Breast epithelium (tissue), 4 donors: ENCODE measurements around the gene ZMIZ1. TPM values are rescaled to one million over a fixed set of nuclear protein-coding genes. Genes with fewer than 3 reads are reported as not detected.

Experiments used
- DNase-seq, 2 donors: peaks; one replicate each; pipeline ENCODE4 v3.0.0-alpha.2; 2019; ENCODE audit warnings: low spot score in 2 of 2
- H3K27ac ChIP-seq, 2 donors: fragments of 200-600 bp; sonication (generic) in 1 of 2; one replicate each; pipeline ENCODE4 v1.5.1; 2016 to 2019; ENCODE audit warnings: mild to moderate bottlenecking in 1 of 2
- H3K27me3 ChIP-seq, 2 donors: fragments of 200-600 bp; sonication (generic) in 1 of 2; one replicate each; pipeline versions ENCODE4 v1.5.1 to v1.6.0; 2017 to 2019; ENCODE audit warnings: control low read depth in 1 of 2, mild to moderate bottlenecking in 1 of 2
- H3K36me3 ChIP-seq: fragments of 200-600 bp; one replicate; pipeline ENCODE4 v1.5.1; 2019
- H3K4me1 ChIP-seq, 2 donors: fragments of 200-600 bp; sonication (generic); one replicate each; pipeline ENCODE4 v1.5.1; 2016 to 2019; ENCODE audit warnings: control low read depth in 1 of 2
- H3K4me3 ChIP-seq, 3 donors: fragments of 200-600 bp; sonication (generic); 1 replicate in 2 of 3; 2 replicates in 1 of 3; pipeline ENCODE4 v1.5.1; 2016 to 2019; ENCODE audit warnings: mild to moderate bottlenecking in 3 of 3, moderate library complexity in 2 of 3
- H3K9me3 ChIP-seq, 2 donors: fragments of 200-600 bp; sonication (generic) in 1 of 2; one replicate each; pipeline ENCODE4 v1.5.1; 2016 to 2019; ENCODE audit warnings: control low read depth in 1 of 2
- CTCF ChIP-seq, 3 donors: fragments of 450-650 bp; IDR thresholded peaks; one replicate each; pipeline ENCODE4 v1.5.1; 2016 to 2017; ENCODE audit warnings: antibody characterized with exemption in 3 of 3, mild to moderate bottlenecking in 3 of 3, moderate library complexity in 3 of 3
- POLR2A ChIP-seq: fragments of 450-650 bp; IDR thresholded peaks from one replicate; pipeline ENCODE4 v1.6.1; 2016; ENCODE audit warnings: antibody characterized with exemption, mild to moderate bottlenecking, moderate library complexity
- POLR2AphosphoS5 ChIP-seq, 3 donors: sonication (generic); formaldehyde crosslinking; IDR thresholded peaks; one replicate each; pipeline ENCODE4 v1.6.1; 2017; ENCODE audit warnings: antibody characterized with exemption in 3 of 3
- intact Hi-C: fragments of 100-400 bp; cut with DNase I; formaldehyde crosslinking; loops from one replicate; pipeline ENCODE4 v1.15.1; 2023; ENCODE audit warnings: low total_unique reads
- total RNA-seq, 3 donors: library from RNA; depleted of rRNA; stranded (reverse); fragments of >200 nt; gene quantifications; one replicate each; pipeline ENCODE4 v1.1.0, GENCODE V29; 2016

The ZMIZ1 gene
- total RNA-seq, 3 donors from 2014 or later, result 34.4 to 63.7 (median 39.8) TPM

- no peak for TF ChIP-seq POLR2AphosphoS5 (IDR thresholded peaks at IDR 0.05)
- TF ChIP-seq CTCF (IDR thresholded peaks at IDR 0.05), result no peak
- no peak for TF ChIP-seq POLR2A
- intact Hi-C loops, result no loop called here
- Histone ChIP-seq H3K36me3 (no peaks in the 10 kb centered on the region), H3K9me3 (no peaks in the 10 kb centered on the region), H3K27ac (no peak overlapping the region), H3K4me3 (no peak overlapping the region), H3K4me1 (no peaks in the 10 kb centered on the region), H3K27me3 (no peaks in the 10 kb centered on the region)
- DNase-seq, result no peak
Observed at GRCh38 chr10:79024296-79024695, 44.5 kb upstream of the ZMIZ1 start.

- no peaks in the 10 kb centered on the region for H3K9me3 ChIP-seq
- H3K4me3 ChIP-seq, result no peak overlapping the region
- H3K36me3 ChIP-seq, result no peaks in the 10 kb centered on the region
- no peaks in the 10 kb centered on the region for H3K27me3 ChIP-seq
- TF ChIP-seq POLR2A (no peak), CTCF (IDR thresholded peaks at IDR 0.05) (no peak), POLR2AphosphoS5 (IDR thresholded peaks at IDR 0.05) (no peak)
- no peak for DNase-seq
- no peak overlapping the region for H3K27ac ChIP-seq
- no peaks in the 10 kb centered on the region for H3K4me1 ChIP-seq
- intact Hi-C loops, result no loop called here
Observed at GRCh38 chr10:79024720-79025198, 44.0 kb upstream of the ZMIZ1 start.

- no peak overlapping the region for H3K27ac ChIP-seq
- no peaks in the 10 kb centered on the region for H3K9me3 ChIP-seq
- no peak overlapping the region for H3K4me3 ChIP-seq
- intact Hi-C loops, result no loop called here
- no peaks in the 10 kb centered on the region for H3K36me3 ChIP-seq
- no peaks in the 10 kb centered on the region for H3K27me3 ChIP-seq
- no peak for TF ChIP-seq CTCF (IDR thresholded peaks at IDR 0.05)
- no peak for TF ChIP-seq POLR2A
- TF ChIP-seq POLR2AphosphoS5 (IDR thresholded peaks at IDR 0.05), result no peak
- no peak for DNase-seq
- H3K4me1 ChIP-seq, result no peaks in the 10 kb centered on the region
Observed at GRCh38 chr10:79025199-79025832, 43.5 kb upstream of the ZMIZ1 start.

GRCh38 chr10:79026341-79026761, 42.4 kb upstream of the ZMIZ1 start:
- H3K9me3 ChIP-seq, result no peaks in the 10 kb centered on the region
- TF ChIP-seq CTCF (IDR thresholded peaks at IDR 0.05) (no peak), POLR2A (no peak), POLR2AphosphoS5 (IDR thresholded peaks at IDR 0.05) (no peak)
- H3K36me3 ChIP-seq, result no peaks in the 10 kb centered on the region
- DNase-seq, result no peak
- no peak overlapping the region for H3K4me3 ChIP-seq
- no peak overlapping the region for H3K27ac ChIP-seq
- intact Hi-C loops, result no loop called here
- no peaks in the 10 kb centered on the region for H3K4me1 ChIP-seq
- H3K27me3 ChIP-seq, result no peaks in the 10 kb centered on the region

GRCh38 chr10:79026806-79027146, 42.0 kb upstream of the ZMIZ1 start:
- no peaks in the 10 kb centered on the region for H3K27me3 ChIP-seq
- H3K27ac ChIP-seq, result no peak overlapping the region
- no peak for DNase-seq
- no peaks in the 10 kb centered on the region for H3K4me1 ChIP-seq
- H3K4me3 ChIP-seq, result no peak overlapping the region
- TF ChIP-seq POLR2AphosphoS5 (IDR thresholded peaks at IDR 0.05) (no peak), CTCF (IDR thresholded peaks at IDR 0.05) (no peak), POLR2A (no peak)
- no peaks in the 10 kb centered on the region for H3K36me3 ChIP-seq
- no peaks in the 10 kb centered on the region for H3K9me3 ChIP-seq
- intact Hi-C loops, result no loop called here
